SK-N-SH (cell line): ENCODE measurements around the gene UMODL1. TPM values are rescaled to one million over a fixed set of nuclear protein-coding genes. Genes with fewer than 3 reads are reported as not detected.

ENCODE experiments used
- CTCF ChIA-PET: fragments of 300-600, 350-600 bp; formaldehyde crosslinking; extraction: SDS; loops from one replicate; lab custom pipeline; 2021; lab: Yijun Ruan, JAX
- POLR2A ChIA-PET: fragments of 350-600 bp; sonication (Branson Sonifier 250); formaldehyde crosslinking; extraction: SDS; loops from one replicate; lab custom pipeline; 2020; ENCODE audit warnings: antibody characterized with exemption, inconsistent platforms; lab: Yijun Ruan, JAX
- DNase-seq: peaks from one replicate; pipeline ENCODE4 v3.0.0; 2012
- H2AFZ ChIP-seq: fragments of 200-600 bp; sonication (generic); 2 replicates; pipeline ENCODE4 v1.8.1; 2016; ENCODE audit warnings: antibody characterized with exemption, mild to moderate bottlenecking, low read depth
- H3F3A ChIP-seq: fragments of 200-600 bp; sonication (generic); replicated peaks from 2 replicates; pipeline ENCODE3; 2016; ENCODE audit warnings: antibody characterized with exemption, mild to moderate bottlenecking; ENCODE audit not compliant: insufficient read depth
- H3K27ac ChIP-seq, 2 experiments: fragments of 200-500 bp in 1 of 2; fragments of 200-600 bp in 1 of 2; sonication (Bioruptor generic) in 1 of 2; sonication (generic), shearing (Covaris generic) in 1 of 2; 2 replicates each; pipeline versions ENCODE4 v1.5.1 to v1.6.1; 2014 to 2016; ENCODE audit warnings: low read depth in 2 of 2, inconsistent platforms in 1 of 2, low read length in 1 of 2, mild to moderate bottlenecking in 1 of 2, mixed read lengths in 1 of 2
- H3K27me3 ChIP-seq: fragments of 200-600 bp; sonication (generic), shearing (Covaris generic); 2 replicates; pipeline ENCODE4 v1.6.1; 2016; ENCODE audit warnings: mixed run types; ENCODE audit not compliant: insufficient read depth
- H3K36me3 ChIP-seq, 2 experiments: fragments of 200-500 bp in 1 of 2; fragments of 200-600 bp in 1 of 2; sonication (Bioruptor generic) in 1 of 2; sonication (generic) in 1 of 2; replicated peaks in 1 of 2; 2 replicates each; pipeline versions ENCODE3 to v1.5.1; 2014 to 2016; ENCODE audit warnings: low read length in 1 of 2, mild to moderate bottlenecking in 1 of 2; ENCODE audit not compliant: insufficient read depth in 2 of 2, control insufficient read depth in 1 of 2
- H3K4me1 ChIP-seq, 2 experiments: fragments of 200-500 bp in 1 of 2; fragments of 200-600 bp in 1 of 2; sonication (Bioruptor generic) in 1 of 2; sonication (generic), shearing (Covaris generic) in 1 of 2; 2 replicates each; pipeline versions ENCODE4 v1.5.1 to v1.6.1; 2014 to 2016; ENCODE audit warnings: low read depth in 1 of 2, low read length in 1 of 2, mixed run types in 1 of 2; ENCODE audit not compliant: insufficient read depth in 2 of 2, control insufficient read depth in 1 of 2
- H3K4me2 ChIP-seq: fragments of 200-600 bp; sonication (generic), shearing (Covaris generic); 2 replicates; pipeline ENCODE4 v1.6.1; 2017; ENCODE audit warnings: mixed run types
- H3K4me3 ChIP-seq, 2 experiments: fragments of 200-500 bp in 1 of 2; fragments of 200-600 bp in 1 of 2; sonication (Bioruptor generic) in 1 of 2; sonication (generic), shearing (Covaris generic) in 1 of 2; 2 replicates each; pipeline versions ENCODE4 v1.5.1 to v1.8.1; 2014 to 2016; ENCODE audit warnings: low read depth in 2 of 2, inconsistent platforms in 1 of 2, low read length in 1 of 2, mild to moderate bottlenecking in 1 of 2, mixed read lengths in 1 of 2, moderate library complexity in 1 of 2
- H3K79me2 ChIP-seq: fragments of 200-600 bp; sonication (generic); 2 replicates; pipeline ENCODE4 v1.8.1; 2017; ENCODE audit warnings: mild to moderate bottlenecking; ENCODE audit not compliant: insufficient read depth
- H3K9ac ChIP-seq: fragments of 200-600 bp; sonication (generic); 2 replicates; pipeline ENCODE4 v1.6.1; 2017; ENCODE audit warnings: mixed run types
- H3K9me2 ChIP-seq: fragments of 200-600 bp; sonication (generic); 2 replicates; pipeline ENCODE4 v1.6.1; 2017; ENCODE audit warnings: mixed run types
- H3K9me3 ChIP-seq: fragments of 200-600 bp; sonication (generic); 2 replicates; pipeline ENCODE4 v1.6.1; 2017; ENCODE audit warnings: mixed run types, mild to moderate bottlenecking, moderate library complexity
- H4K20me1 ChIP-seq: fragments of 200-600 bp; sonication (generic); 2 replicates; pipeline ENCODE4 v1.6.1; 2017; ENCODE audit warnings: mild to moderate bottlenecking, mixed run types; ENCODE audit not compliant: insufficient read depth
- FOSL2 ChIP-seq: IDR thresholded peaks from 2 replicates; pipeline ENCODE4 v1.4.0; 2012; ENCODE audit warnings: low read depth, mild to moderate bottlenecking, moderate library complexity, borderline replicate concordance
- FOXJ3 ChIP-seq: sonication (generic); formaldehyde crosslinking; IDR thresholded peaks from 2 replicates; pipeline ENCODE4 v1.5.1; 2020; ENCODE audit warnings: mild to moderate bottlenecking, missing genetic modification reagents
- MAX ChIP-seq: IDR thresholded peaks from 2 replicates; pipeline ENCODE4 v1.4.0; 2012; ENCODE audit warnings: low read depth
- MEF2A ChIP-seq: IDR thresholded peaks from 2 replicates; pipeline ENCODE4 v1.4.0; 2012; ENCODE audit warnings: low read depth, borderline replicate concordance
- MXI1 ChIP-seq: IDR thresholded peaks from 2 replicates; pipeline ENCODE4 v1.6.1; 2012; ENCODE audit warnings: mild to moderate bottlenecking, low read depth, low read length, improper control_type of control experiment
- NFIC ChIP-seq: IDR thresholded peaks from 2 replicates; pipeline ENCODE4 v1.4.0; 2012; ENCODE audit warnings: borderline replicate concordance
- POLR2AphosphoS5 ChIP-seq: IDR thresholded peaks from 2 replicates; pipeline ENCODE4 v1.6.1; 2012; ENCODE audit warnings: low read depth, low read length
- RCOR1 ChIP-seq: fragments of 150-350 bp; IDR thresholded peaks from 2 replicates; pipeline ENCODE4 v1.6.1; 2017; ENCODE audit warnings: antibody characterized with exemption, low read length
- TEAD4 ChIP-seq: IDR thresholded peaks from 2 replicates; pipeline ENCODE4 v1.4.0; 2012; ENCODE audit warnings: mild to moderate bottlenecking, borderline replicate concordance; ENCODE audit not compliant: insufficient read depth
- USF1 ChIP-seq: IDR thresholded peaks from 2 replicates; pipeline ENCODE4 v1.4.0; 2012; ENCODE audit warnings: low read depth, borderline replicate concordance
- USF2 ChIP-seq: fragments of 150-350 bp; IDR thresholded peaks from 2 replicates; pipeline ENCODE4 v1.6.1; 2017; ENCODE audit warnings: antibody characterized with exemption, low read length, low read depth, borderline replicate concordance
- YY1 ChIP-seq: IDR thresholded peaks from 2 replicates; pipeline ENCODE4 v1.4.0; 2012; ENCODE audit warnings: low read depth, mild to moderate bottlenecking
- WGBS: methylation state at CpG from one replicate; pipeline ENCODE4 v1.1.6; 2017; ENCODE audit warnings: low lambda C conversion rate; 5-methylcytosine and 5-hydroxymethylcytosine counted together
- polyA plus RNA-seq, 3 experiments: library from polyadenylated mRNA; depleted of rRNA; stranded (reverse); fragments of >200 nt; gene quantifications; 2 replicates each; pipeline ENCODE4 v1.2.3, GENCODE V29; 2012

Gene UMODL1
- polyA plus RNA-seq, 1 of the 3 experiments (the other 2 are of a cell fraction): not detected

GRCh38 chr21:42172596-42173483, 101.7 kb downstream of the UMODL1 start:
- Histone ChIP-seq H3K36me3 (no peaks in the 10 kb centered on the region), H4K20me1 (no peaks in the 10 kb centered on the region), H2AFZ (no peak overlapping the region), H3K9me3 (no peaks in the 10 kb centered on the region), H3K27ac (no peak overlapping the region), H3K27me3 (no peaks in the 10 kb centered on the region), H3K79me2 (no peaks in the 10 kb centered on the region), H3K9me2 (no peaks in the 10 kb centered on the region), H3K4me1 (no peaks in the 10 kb centered on the region), H3K9ac (no peak overlapping the region), H3F3A (no peaks in the 10 kb centered on the region), H3K4me3 (no peak overlapping the region), H3K4me2 (no peak overlapping the region)
- no peak for DNase-seq
- ChIA-PET POLR2A (no interaction called here), CTCF (no interaction called here)
- no peak for TF ChIP-seq MEF2A
- no peak for TF ChIP-seq MAX
- TF ChIP-seq TEAD4: no peak
- no peak for TF ChIP-seq NFIC
- TF ChIP-seq FOXJ3 (CRISPR knock-in tag): no peak
- TF ChIP-seq YY1: no peak
- no peak for TF ChIP-seq USF2
- no peak for TF ChIP-seq FOSL2
- no peak for TF ChIP-seq MXI1
- TF ChIP-seq RCOR1: no peak
- WGBS: 69% methylated on average over 24 of the region's 40 CpGs

GRCh38 chr21:42174173-42174572, 103.1 kb downstream of the UMODL1 start:
- no peak overlapping the region for H3K4me2 ChIP-seq
- no peak overlapping the region for H3K4me3 ChIP-seq
- TF ChIP-seq POLR2AphosphoS5 (no peak), USF1 (peak; percentile 18; the same call in 1 of the 2 replicates)
- no peaks in the 10 kb centered on the region for H4K20me1 ChIP-seq
- no peaks in the 10 kb centered on the region for H3K9me3 ChIP-seq
- no peaks in the 10 kb centered on the region for H3K27me3 ChIP-seq
- no peak for DNase-seq
- ChIA-PET POLR2A (interaction anchor here (0.6 kb wide), 1 partner anchor 38 kb away, joined by 4 read pairs; no protein-coding TSS in a partner anchor), CTCF (no interaction called here)
- H3K36me3 ChIP-seq: no peaks in the 10 kb centered on the region
- H3K4me1 ChIP-seq: no peaks in the 10 kb centered on the region
- no peak overlapping the region for H2AFZ ChIP-seq
- H3F3A ChIP-seq: no peaks in the 10 kb centered on the region
- WGBS: 31% methylated on average over 4 of the region's 4 CpGs
- no peak overlapping the region for H3K27ac ChIP-seq
- H3K9ac ChIP-seq: no peak overlapping the region
- no peaks in the 10 kb centered on the region for H3K79me2 ChIP-seq
- H3K9me2 ChIP-seq: no peaks in the 10 kb centered on the region
